Mesendoderm (in vitro differentiated cells): ENCODE data around the gene RABGAP1L.
"Not testable (repeated sequence)": the region's sequence is repeated elsewhere in the genome, so short reads cannot be mapped to it uniquely, and the experiment has no call there.

Experiments
- DNase-seq: peaks from one replicate; pipeline ENCODE4 v3.0.0; 2013
- H2AK5ac ChIP-seq: 2 replicates; pipeline ENCODE4 v1.6.1; 2013; ENCODE audit warnings: low read length, inconsistent platforms
- H2BK120ac ChIP-seq: 2 replicates; pipeline ENCODE4 v1.6.1; 2013; ENCODE audit warnings: low read depth, mild to moderate bottlenecking, low read length, moderate library complexity, mixed read lengths
- H2BK15ac ChIP-seq: replicated peaks from 2 replicates; pipeline ENCODE4 v1.6.1; 2013; ENCODE audit warnings: low read depth, mild to moderate bottlenecking, moderate library complexity
- H2BK5ac ChIP-seq: 2 replicates; pipeline ENCODE4 v1.6.1; 2013; ENCODE audit warnings: low read length, inconsistent platforms
- H3K18ac ChIP-seq: 2 replicates; pipeline ENCODE4 v1.6.1; 2013; ENCODE audit warnings: mild to moderate bottlenecking, low read length, mixed read lengths
- H3K23ac ChIP-seq: one replicate; pipeline ENCODE4 v1.6.1; 2013; ENCODE audit warnings: low read length
- H3K27ac ChIP-seq: 2 replicates; pipeline ENCODE4 v1.5.1; 2013; ENCODE audit warnings: low read depth, mild to moderate bottlenecking, inconsistent platforms, low read length, moderate library complexity
- H3K27me3 ChIP-seq: 2 replicates; pipeline ENCODE4 v1.6.1; 2013; ENCODE audit warnings: low read length, control low read depth, mild to moderate bottlenecking, inconsistent platforms; ENCODE audit not compliant: insufficient read depth, poor library complexity
- H3K36me3 ChIP-seq: 2 replicates; pipeline ENCODE4 v1.6.1; 2013; ENCODE audit warnings: low read length, inconsistent platforms; ENCODE audit not compliant: control insufficient read depth, insufficient read depth
- H3K4ac ChIP-seq: one replicate; pipeline ENCODE4 v1.6.1; 2013; ENCODE audit warnings: low read depth, mild to moderate bottlenecking, low read length, moderate library complexity
- H3K4me1 ChIP-seq: 2 replicates; pipeline ENCODE4 v1.6.1; 2013; ENCODE audit warnings: low read depth, low read length, inconsistent platforms; ENCODE audit not compliant: control insufficient read depth
- H3K4me2 ChIP-seq: 2 replicates; pipeline ENCODE4 v1.6.1; 2013; ENCODE audit warnings: low read length
- H3K4me3 ChIP-seq: 2 replicates; pipeline ENCODE4 v1.5.1; 2013; ENCODE audit warnings: mild to moderate bottlenecking, low read length
- H3K56ac ChIP-seq: one replicate; pipeline ENCODE4 v1.6.1; 2013; ENCODE audit warnings: low read length
- H3K79me1 ChIP-seq: 2 replicates; pipeline ENCODE4 v1.6.1; 2013; ENCODE audit warnings: low read length, inconsistent platforms
- H3K79me2 ChIP-seq: 2 replicates; pipeline ENCODE4 v1.6.1; 2013; ENCODE audit warnings: mild to moderate bottlenecking, low read length; ENCODE audit not compliant: control insufficient read depth, insufficient read depth
- H3K9ac ChIP-seq: 2 replicates; pipeline ENCODE4 v1.6.1; 2013; ENCODE audit warnings: low read length, inconsistent platforms
- H4K5ac ChIP-seq: one replicate; pipeline ENCODE4 v1.6.1; 2013; ENCODE audit warnings: low read length
- H4K8ac ChIP-seq: one replicate; pipeline ENCODE4 v1.6.1; 2013; ENCODE audit warnings: low read depth, mild to moderate bottlenecking, control low read depth, low read length, moderate library complexity
- WGBS: extraction: QIAGEN DNeasy Blood & Tissue Kit; methylation state at CpG from one replicate; pipeline ENCODE4 v1.1.7; 2013; ENCODE audit warnings: low lambda C conversion rate, missing lambda C conversion rate; ENCODE audit not compliant: insufficient coverage; ENCODE audit errors: extremely low coverage; 5-methylcytosine and 5-hydroxymethylcytosine counted together

RABGAP1L gene

GRCh38 chr1:174469687-174470086, 310.4 kb downstream of the RABGAP1L start:
- no CpG with 5 or more reads among the region's 1 CpG for WGBS
- Histone ChIP-seq H4K8ac (no peak overlapping the region), H3K56ac (no peak overlapping the region), H3K18ac (no peak overlapping the region), H2BK15ac (no peak overlapping the region), H3K79me1 (no peaks in the 10 kb centered on the region), H3K27ac (no peak overlapping the region), H3K4me2 (no peak overlapping the region), H2BK5ac (no peak overlapping the region), H2BK120ac (no peak overlapping the region), H3K4ac (no peak overlapping the region), H3K27me3 (no peaks in the 10 kb centered on the region), H3K4me1 (no peaks in the 10 kb centered on the region), H3K79me2 (no peaks in the 10 kb centered on the region), H2AK5ac (no peak overlapping the region), H3K36me3 (no peaks in the 10 kb centered on the region), H3K9ac (no peak overlapping the region), H3K23ac (no peak overlapping the region), H4K5ac (no peak overlapping the region), H3K4me3 (no peak overlapping the region)
- no peak for DNase-seq

- no peak overlapping the region for H3K9ac ChIP-seq
- H3K18ac ChIP-seq: no peak overlapping the region
- no peak overlapping the region for H2BK120ac ChIP-seq
- WGBS: no CpG with 5 or more reads among the region's 1 CpG
- no peak overlapping the region for H3K23ac ChIP-seq
- H3K4ac ChIP-seq: no peak overlapping the region
- H3K4me3 ChIP-seq: no peak overlapping the region
- H3K79me2 ChIP-seq: no peaks in the 10 kb centered on the region
- no peak overlapping the region for H3K56ac ChIP-seq
- no peak overlapping the region for H2BK5ac ChIP-seq
- no peak overlapping the region for H4K5ac ChIP-seq
- no peaks in the 10 kb centered on the region for H3K27me3 ChIP-seq
- H2AK5ac ChIP-seq: no peak overlapping the region
- H3K4me2 ChIP-seq: no peak overlapping the region
- H3K27ac ChIP-seq: no peak overlapping the region
- no peaks in the 10 kb centered on the region for H3K36me3 ChIP-seq
- no peak for DNase-seq
- H2BK15ac ChIP-seq: no peak overlapping the region
- H3K79me1 ChIP-seq: no peaks in the 10 kb centered on the region
- H3K4me1 ChIP-seq: no peaks in the 10 kb centered on the region
- H4K8ac ChIP-seq: no peak overlapping the region
Measured at GRCh38 chr1:174479281-174479680, 320.0 kb downstream of the RABGAP1L start.

- Histone ChIP-seq H3K9ac (no peak overlapping the region), H4K8ac (no peak overlapping the region), H4K5ac (no peak overlapping the region), H3K79me1 (no peaks in the 10 kb centered on the region), H2BK120ac (no peak overlapping the region), H3K4ac (no peak overlapping the region), H2AK5ac (no peak overlapping the region), H3K4me2 (no peak overlapping the region), H3K79me2 (no peaks in the 10 kb centered on the region), H3K4me3 (no peak overlapping the region), H3K27me3 (no peaks in the 10 kb centered on the region), H3K27ac (no peak overlapping the region), H2BK15ac (no peak overlapping the region), H3K4me1 (no peaks in the 10 kb centered on the region), H3K56ac (no peak overlapping the region), H3K23ac (no peak overlapping the region), H3K36me3 (no peaks in the 10 kb centered on the region), H3K18ac (no peak overlapping the region), H2BK5ac (no peak overlapping the region)
- no peak for DNase-seq
- no CpG with 5 or more reads among the region's 1 CpG for WGBS
Measured at GRCh38 chr1:174480324-174480723, 321.0 kb downstream of the RABGAP1L start.

GRCh38 chr1:174491606-174492005, 332.3 kb downstream of the RABGAP1L start:
- DNase-seq: no peak
- H3K4ac ChIP-seq: no peak overlapping the region
- WGBS: no CpG with 5 or more reads among the region's 2 CpGs

GRCh38 chr1:174497478-174497877, 338.2 kb downstream of the RABGAP1L start:
- H3K18ac ChIP-seq: no peak overlapping the region
- H3K4me2 ChIP-seq: no peak overlapping the region
- H3K27ac ChIP-seq: no peak overlapping the region
- no peaks in the 10 kb centered on the region for H3K79me1 ChIP-seq
- no peak overlapping the region for H3K23ac ChIP-seq
- no peaks in the 10 kb centered on the region for H3K4me1 ChIP-seq
- DNase-seq: no peak
- no peak overlapping the region for H4K5ac ChIP-seq
- no peak overlapping the region for H2BK15ac ChIP-seq
- no peak overlapping the region for H3K4me3 ChIP-seq
- no peaks in the 10 kb centered on the region for H3K27me3 ChIP-seq
- no peak overlapping the region for H3K56ac ChIP-seq
- no peak overlapping the region for H3K9ac ChIP-seq
- no peaks in the 10 kb centered on the region for H3K79me2 ChIP-seq
- no peak overlapping the region for H2BK120ac ChIP-seq
- H3K36me3 ChIP-seq: no peaks in the 10 kb centered on the region
- H2AK5ac ChIP-seq: no peak overlapping the region
- no peak overlapping the region for H2BK5ac ChIP-seq
- no peak overlapping the region for H3K4ac ChIP-seq
- no peak overlapping the region for H4K8ac ChIP-seq

More at GRCh38 chr1:174491606-174492005, 332.3 kb downstream of the RABGAP1L start:
- no peaks in the 10 kb centered on the region for H3K36me3 ChIP-seq
- H2BK5ac ChIP-seq: no peak overlapping the region
- no peaks in the 10 kb centered on the region for H3K79me2 ChIP-seq
- H2BK120ac ChIP-seq: no peak overlapping the region
- no peak overlapping the region for H3K27ac ChIP-seq
- H3K56ac ChIP-seq: no peak overlapping the region
- H3K27me3 ChIP-seq: no peaks in the 10 kb centered on the region
- H2BK15ac ChIP-seq: no peak overlapping the region
- no peak overlapping the region for H4K5ac ChIP-seq
- no peaks in the 10 kb centered on the region for H3K4me1 ChIP-seq
- no peak overlapping the region for H2AK5ac ChIP-seq
- no peak overlapping the region for H4K8ac ChIP-seq
- no peak overlapping the region for H3K23ac ChIP-seq
- H3K4me3 ChIP-seq: no peak overlapping the region
- no peak overlapping the region for H3K4me2 ChIP-seq
- no peak overlapping the region for H3K9ac ChIP-seq
- no peak overlapping the region for H3K18ac ChIP-seq
- no peaks in the 10 kb centered on the region for H3K79me1 ChIP-seq

GRCh38 chr1:174516755-174517154, 357.4 kb downstream of the RABGAP1L start:
- H4K5ac ChIP-seq, H3K9ac ChIP-seq, H3K27ac ChIP-seq, H3K4me3 ChIP-seq, H3K23ac ChIP-seq, H3K4ac ChIP-seq, H3K79me1 ChIP-seq, H3K36me3 ChIP-seq, H3K4me2 ChIP-seq, H2AK5ac ChIP-seq, H2BK5ac ChIP-seq, H3K27me3 ChIP-seq, H4K8ac ChIP-seq, H3K56ac ChIP-seq, H3K4me1 ChIP-seq, H3K18ac ChIP-seq, H3K79me2 ChIP-seq, DNase-seq, H2BK120ac ChIP-seq, H2BK15ac ChIP-seq: not testable (repeated sequence)
- WGBS: no CpG with 5 or more reads among the region's 6 CpGs
